ENCODE data around the gene HERC3.

The HERC3 gene

DNA sequence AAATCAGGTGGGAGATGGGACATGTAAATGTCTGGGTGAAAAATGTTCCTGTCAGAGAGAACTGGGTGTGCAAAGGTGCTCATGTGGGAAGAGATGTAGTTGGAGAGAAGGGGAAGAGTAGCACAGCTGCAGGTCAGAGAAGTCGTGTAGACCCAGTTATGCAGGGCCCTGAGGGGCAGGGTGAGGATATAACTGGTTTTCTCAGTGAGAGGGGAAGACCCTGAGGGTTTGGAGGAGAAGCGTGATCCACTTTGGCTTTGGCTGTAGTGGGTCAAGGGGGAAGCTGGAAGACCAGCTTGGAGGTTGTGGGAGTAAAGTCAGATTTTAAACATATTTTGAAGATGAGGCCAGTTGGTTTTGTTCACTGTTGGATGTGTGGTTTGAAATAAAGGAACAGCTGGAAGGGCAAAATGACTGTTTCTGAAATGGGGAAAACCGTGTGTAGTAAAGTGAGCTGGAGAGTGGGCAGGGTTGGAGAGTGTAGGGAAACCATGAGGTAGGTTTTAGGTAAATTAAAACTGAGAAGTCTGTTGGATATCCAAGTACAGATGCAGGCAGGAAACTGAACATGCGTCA, 61.2 kb downstream of the HERC3 start:
- TF ChIP-seq, protein P1, sequence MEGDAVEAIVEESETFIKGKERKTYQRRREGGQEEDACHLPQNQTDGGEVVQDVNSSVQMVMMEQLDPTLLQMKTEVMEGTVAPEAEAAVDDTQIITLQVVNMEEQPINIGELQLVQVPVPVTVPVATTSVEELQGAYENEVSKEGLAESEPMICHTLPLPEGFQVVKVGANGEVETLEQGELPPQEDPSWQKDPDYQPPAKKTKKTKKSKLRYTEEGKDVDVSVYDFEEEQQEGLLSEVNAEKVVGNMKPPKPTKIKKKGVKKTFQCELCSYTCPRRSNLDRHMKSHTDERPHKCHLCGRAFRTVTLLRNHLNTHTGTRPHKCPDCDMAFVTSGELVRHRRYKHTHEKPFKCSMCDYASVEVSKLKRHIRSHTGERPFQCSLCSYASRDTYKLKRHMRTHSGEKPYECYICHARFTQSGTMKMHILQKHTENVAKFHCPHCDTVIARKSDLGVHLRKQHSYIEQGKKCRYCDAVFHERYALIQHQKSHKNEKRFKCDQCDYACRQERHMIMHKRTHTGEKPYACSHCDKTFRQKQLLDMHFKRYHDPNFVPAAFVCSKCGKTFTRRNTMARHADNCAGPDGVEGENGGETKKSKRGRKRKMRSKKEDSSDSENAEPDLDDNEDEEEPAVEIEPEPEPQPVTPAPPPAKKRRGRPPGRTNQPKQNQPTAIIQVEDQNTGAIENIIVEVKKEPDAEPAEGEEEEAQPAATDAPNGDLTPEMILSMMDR (IDR thresholded peaks at IDR 0.05), result no peak

DNA sequence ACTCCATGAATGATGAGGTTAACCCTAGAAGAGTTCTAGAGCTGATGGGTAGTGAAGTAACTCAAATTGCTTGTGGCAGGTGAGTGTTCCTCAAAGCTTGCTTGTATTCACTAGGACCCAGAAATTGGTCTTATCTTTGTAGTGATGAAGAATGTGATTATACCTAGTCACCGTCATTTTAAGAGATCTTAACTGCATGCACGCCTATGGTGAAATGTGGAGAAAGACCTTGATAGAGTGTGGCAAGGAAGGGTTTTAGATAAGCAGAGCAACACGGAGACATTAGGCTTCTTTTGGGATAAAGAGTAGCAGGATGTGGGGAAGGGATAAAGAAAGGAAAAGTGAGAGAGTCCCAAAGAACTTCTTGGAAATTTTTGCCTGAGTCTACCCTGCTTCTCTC, 62.9 kb downstream of the HERC3 start:
- TF ChIP-seq, protein P1 (IDR thresholded peaks at IDR 0.05), result no peak

DNA sequence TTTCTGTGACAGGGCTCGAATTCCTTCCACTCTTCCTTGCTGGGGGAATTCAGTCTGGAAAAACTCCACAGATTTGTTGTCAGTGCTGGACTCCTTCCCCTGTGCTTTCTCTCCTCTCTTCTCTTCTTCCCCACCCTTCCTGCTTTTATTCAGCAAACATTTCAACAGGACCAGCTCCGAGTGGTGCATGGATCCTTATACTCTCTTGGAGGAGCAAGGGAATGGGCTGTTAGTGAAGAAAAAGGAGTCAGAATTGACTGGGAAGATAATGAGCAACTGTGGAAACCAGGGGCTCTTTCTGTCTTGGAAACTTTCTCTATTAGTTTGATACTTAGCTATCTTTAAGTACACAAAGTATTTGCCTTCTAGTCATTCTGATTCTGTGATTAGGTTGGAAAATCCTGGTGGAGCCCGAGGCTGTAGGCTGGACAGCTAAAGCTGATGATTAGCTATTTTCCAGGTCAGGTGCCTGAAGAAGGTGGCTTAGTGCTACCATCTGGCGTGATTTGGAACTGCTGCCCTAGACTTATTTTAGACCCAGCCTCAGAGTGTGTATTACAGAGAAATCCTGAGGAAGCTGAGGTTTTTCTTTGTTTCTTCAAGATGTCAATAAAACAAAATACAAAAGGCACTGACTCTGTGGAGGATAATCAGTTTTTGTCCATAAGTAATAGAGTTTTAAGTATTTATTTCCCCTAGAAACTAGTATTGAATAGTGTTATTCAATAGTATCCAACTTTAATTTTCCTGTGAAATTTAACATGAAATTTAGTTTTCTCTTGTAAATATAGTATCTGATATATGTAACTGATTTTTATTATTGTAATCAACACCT, 67.0 kb downstream of the HERC3 start:
- TF ChIP-seq, protein P1 (IDR thresholded peaks at IDR 0.05), result peak; percentile 95

DNA sequence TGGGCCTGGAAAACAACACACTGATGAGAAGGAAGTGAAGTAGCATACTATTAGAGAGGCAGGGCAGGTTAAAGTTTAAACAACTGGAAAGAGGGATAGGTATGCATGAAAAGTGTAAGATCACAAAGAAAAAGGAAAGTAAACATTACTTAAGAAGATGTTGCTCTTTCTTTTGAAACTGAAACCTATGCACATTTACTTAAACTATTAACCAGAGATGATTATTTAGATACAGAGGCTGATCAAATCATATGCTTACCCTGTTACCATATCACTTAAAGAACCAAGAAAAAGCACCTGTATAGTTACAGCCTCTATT, 67.6 kb downstream of the HERC3 start:
- TF ChIP-seq, protein P1 (IDR thresholded peaks at IDR 0.05), result no peak

DNA sequence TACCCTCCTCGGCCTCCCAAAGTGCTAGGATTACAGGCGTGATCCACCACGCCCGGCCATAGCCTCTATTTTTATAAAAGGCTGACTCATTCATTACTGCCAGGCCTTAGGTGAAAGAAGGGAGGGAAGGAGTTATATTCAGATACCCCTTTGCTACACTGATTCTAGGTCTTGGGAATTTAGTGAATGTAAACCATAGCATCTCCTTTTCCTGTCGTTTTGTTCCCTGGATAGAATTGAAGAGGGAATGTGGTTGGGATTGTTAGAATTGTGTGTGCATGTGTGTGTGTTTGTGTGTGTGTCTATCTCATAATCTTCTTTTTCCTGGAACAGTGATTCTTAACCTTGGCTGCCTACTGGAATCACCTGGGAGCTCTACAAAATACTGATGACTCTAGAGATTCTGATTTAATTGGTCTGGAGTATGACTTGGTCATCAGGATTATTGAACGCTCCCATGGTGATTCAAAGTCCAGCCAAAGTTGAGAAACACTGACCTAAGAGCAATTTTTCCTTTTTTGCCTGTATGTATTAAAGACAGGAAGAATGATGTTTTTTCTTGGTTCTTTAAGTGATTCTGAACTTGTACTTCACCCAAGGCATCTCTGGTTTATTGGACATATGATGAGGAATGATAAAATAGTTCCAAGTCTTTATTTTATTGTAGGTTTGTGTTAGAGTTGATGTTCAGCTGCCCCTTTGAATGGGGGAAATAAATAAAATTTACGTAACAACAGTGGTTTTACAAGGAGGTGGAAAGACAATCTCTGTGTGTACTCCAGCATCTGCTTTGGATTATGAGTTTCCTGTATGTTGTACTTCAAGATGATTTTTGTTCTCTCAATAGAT, 68.4 kb downstream of the HERC3 start:
- TF ChIP-seq, protein P1 (IDR thresholded peaks at IDR 0.05), result no peak

DNA sequence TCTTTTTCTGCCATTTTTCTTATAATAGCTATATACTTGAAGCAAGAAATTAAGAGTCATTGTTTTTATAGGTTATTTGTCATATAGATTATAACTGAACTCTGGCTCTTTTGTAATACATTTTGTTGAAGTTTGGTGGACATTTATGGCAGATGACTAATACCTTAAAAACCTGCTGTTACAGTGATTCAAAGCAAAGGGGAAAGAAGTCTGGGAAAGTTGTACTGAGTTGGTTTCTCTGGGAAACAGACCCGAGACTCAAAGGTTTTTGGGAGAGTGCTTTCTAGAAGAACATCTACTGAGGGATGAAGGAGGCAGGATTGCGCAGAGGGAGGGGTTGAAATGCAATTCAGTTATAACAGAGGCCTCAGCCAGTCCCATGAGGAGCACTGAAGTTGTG, 69.5 kb downstream of the HERC3 start:
- TF ChIP-seq, protein P1 (IDR thresholded peaks at IDR 0.05), result no peak

DNA sequence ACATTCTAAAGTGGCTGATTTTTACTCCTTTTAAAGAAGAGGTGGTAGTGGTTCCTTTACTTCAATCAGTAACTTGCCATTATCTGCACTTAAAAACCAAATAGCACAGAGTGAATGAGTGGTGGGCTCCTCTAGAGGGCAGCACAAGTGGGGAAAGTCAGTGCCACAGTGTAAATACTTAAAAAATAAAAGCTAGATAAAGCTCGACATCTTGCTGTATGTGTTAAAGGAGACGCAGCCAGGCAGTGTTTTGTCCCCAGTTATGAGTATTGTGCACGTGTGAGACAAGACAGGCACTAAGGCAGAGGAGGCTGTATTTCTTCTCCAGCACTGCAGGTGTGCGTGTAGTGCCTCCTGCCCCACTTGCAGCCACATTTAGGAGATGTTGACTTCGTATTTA, 80.7 kb downstream of the HERC3 start:
- TF ChIP-seq, protein P1 (IDR thresholded peaks at IDR 0.05), result peak; percentile 74

All from LNCAP (cell line).